Fibroblast of skin of left biceps (primary cell): Measurements from ENCODE around the gene PCK2.

Source experiments
- DNase-seq, 2 experiments: peaks; one replicate each; pipeline ENCODE4 v3.0.0-alpha.2; 2013; ENCODE audit warnings: low read depth in 2 of 2

Gene PCK2

GRCh38 chr14:24075485-24076301 is 18.4 kb upstream of the PCK2 start:
- no peak for DNase-seq

DNA sequence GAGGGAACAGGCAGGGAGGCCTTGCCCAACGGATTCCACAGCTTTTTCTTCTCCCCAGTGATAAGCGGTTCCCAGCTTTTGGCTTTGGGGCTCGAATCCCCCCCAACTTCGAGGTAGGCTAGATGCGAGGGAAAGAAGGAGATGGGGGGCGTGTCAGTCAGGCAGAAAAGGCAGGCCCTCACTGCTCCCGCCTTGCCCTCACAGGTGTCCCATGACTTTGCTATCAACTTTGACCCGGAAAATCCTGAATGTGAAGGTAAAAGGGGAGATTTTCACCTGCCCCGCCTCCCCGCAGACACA is 17.9 kb upstream of the PCK2 start:
- no peak for DNase-seq

DNA sequence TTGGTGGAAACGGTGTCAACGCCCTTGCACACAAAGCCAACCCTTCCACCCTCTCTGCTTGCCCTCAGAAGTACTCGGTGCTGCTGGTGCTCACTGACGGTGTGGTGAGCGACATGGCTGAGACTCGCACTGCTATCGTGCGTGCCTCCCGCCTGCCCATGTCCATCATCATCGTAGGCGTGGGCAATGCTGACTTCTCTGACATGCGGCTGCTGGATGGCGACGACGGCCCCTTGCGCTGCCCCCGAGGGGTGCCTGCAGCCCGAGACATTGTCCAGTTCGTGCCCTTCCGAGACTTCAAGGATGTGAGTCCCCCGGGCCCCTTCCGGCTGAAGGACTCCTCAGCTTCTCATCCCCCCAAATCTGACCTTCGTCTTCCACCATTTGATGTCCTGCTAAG is 17.0 kb upstream of the PCK2 start:
- DNase-seq = no peak

DNA sequence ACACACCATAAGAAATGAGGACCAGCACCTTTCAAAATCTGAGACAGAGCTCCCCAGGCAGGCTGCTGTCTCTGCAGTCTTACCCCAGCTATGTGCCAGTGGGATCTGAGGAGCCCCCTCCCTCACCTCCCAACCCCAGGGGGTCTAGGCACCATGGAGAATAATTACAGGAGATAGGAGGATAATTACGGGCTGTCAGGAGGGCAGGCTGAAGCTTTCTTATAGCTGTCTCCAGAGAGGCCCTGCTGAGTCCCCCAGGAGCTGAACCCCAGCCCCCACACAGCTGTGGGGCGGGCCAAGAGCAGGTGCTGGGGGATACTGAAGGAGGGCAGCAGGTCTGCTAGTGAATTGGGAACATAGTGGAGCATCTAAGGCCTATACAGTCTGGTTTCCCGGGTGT is 16.0 kb upstream of the PCK2 start:
- no peak for DNase-seq

DNA sequence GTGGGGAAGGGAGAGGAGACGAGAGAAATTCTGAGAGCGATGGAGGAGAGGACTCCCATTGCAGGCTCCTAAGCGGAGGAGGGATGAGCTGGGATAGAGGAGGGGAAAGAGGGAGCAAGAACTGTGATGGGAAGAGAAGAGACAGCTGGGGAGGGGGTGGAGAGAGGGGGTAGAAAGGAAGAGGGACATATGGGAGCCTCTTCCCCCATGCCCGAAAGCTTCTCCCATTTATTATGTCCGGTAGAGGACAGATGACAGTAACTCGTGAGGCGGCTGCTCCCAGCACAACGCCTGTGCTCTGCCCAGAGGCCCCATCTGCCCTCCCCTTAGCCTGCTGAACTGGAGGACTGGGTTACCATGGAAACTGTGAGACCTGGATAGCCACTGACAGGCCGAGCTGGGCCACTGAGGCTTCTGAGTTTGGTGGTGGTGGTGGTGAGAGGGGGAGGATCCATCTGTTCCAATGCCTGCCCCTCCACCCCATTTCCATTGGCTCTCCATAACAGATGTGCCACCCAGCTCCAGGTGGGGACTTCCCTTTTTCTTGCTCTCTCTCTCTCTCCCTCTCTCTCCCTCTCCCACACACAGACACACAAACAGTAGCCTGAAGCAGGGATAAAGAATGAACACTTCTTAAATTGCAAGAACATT is 14.5 kb upstream of the PCK2 start:
- DNase-seq = no peak

DNA sequence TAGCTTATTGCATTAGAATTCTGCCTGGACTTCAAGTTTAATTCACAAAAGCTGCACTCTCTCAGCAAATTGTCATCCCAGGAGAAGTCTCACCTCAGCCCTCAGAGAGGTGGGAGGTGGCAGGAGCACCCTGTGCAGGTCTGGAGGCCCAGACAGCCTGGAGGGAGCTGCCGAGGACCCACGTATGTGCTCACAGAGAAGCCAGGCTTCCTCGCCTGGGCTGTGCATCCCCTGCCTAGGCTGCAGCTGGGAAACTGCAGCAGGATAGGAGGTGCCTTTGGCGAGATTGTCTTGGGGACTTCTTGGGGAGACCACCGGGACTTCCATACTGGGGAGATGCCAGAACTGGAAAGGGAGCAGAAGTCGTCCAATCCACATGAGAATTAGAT is 14.0 kb upstream of the PCK2 start:
- no peak for DNase-seq

- no peak for DNase-seq
Observed at GRCh38 chr14:24080888-24081738, 13.0 kb upstream of the PCK2 start.

DNA sequence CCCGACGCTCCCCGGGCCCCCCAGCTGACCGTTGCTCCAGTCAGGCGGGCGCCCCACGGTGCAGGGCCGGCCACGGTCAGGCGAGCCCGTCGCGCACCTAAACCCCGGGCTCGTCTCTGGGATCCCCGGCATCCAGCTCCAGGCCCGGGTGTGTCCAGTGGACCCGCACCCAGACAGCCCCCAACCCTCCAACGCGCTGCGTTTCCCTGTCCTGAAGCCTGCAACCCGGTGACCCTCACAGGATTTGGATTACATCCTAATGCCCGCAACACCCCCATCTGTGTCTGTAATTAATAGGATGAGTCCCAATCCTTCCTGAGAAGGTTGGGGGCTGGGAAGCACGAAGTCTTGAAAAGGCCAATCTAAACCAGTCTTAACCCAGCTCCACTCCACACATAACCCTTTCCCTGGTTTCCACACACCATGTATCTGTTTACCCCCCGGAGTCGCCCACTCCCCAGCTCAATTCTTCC is 12.3 kb upstream of the PCK2 start:
- no peak for DNase-seq

- DNase-seq = no peak
Observed at GRCh38 chr14:24082411-24083080, 11.6 kb upstream of the PCK2 start.

GRCh38 chr14:24083462-24083861 is 10.6 kb upstream of the PCK2 start:
- no peak for DNase-seq

DNA sequence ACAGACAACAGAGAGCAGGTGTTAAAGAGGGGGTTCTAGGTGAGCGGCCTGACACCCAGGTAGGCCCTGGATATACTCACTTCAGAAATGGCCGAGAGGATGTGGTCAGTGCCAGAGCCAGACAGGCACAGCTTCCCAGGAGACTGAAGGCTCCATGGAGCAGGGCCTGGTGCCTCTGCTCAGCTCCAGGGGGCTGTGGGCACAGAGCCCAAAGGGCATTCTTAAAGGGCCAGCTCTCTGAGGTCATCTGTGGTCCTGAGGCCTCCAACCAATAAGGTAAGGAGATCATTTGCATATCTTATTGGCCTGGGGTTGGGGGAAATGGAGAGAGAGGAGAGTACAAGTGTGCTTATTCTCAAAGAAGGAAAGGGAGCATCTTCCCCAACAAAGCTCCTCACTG is 9.7 kb upstream of the PCK2 start:
- no peak for DNase-seq

DNA sequence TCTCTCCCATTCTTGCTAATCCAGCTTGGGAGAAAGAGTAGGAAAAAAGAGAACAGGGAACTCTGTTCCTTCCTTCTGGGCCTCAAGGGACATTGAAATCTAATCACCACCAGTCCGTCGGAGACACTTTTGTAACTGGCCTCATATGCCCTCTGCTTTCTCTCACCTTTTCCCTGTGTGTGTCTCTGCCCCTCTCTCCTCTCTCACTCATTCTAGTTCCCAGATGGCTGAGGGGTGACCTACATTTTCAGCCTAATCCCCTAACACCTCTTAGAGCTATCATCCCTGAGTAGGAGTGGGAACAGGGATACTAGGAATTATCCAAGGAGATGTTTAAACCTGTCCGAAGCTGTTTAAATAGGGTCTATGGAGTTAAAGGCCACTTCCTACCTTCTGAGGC is 8.9 kb upstream of the PCK2 start:
- no peak for DNase-seq

GRCh38 chr14:24086193-24086955 is 7.7 kb upstream of the PCK2 start:
- no peak for DNase-seq

DNA sequence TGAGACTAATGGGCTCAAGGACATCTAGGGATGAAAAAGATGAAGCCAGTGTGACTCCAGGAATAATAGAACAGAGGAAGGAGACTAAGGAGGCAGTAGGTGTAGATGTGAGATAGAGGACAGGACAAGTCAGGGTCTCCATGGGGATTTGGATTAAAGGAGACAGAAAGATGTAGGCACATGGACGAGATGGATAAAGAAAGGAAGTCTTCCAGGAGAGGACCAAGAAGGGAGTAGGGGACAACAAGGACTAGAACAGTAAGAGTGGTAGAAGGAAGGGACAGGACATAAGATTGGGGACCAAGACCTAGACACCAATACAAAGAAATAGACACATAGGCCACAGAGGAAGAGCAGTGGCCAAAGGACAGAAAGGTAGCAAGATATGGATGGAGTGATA is 7.1 kb upstream of the PCK2 start:
- no peak for DNase-seq

- DNase-seq = no peak
Observed at GRCh38 chr14:24088095-24088494, 6.0 kb upstream of the PCK2 start.

DNA sequence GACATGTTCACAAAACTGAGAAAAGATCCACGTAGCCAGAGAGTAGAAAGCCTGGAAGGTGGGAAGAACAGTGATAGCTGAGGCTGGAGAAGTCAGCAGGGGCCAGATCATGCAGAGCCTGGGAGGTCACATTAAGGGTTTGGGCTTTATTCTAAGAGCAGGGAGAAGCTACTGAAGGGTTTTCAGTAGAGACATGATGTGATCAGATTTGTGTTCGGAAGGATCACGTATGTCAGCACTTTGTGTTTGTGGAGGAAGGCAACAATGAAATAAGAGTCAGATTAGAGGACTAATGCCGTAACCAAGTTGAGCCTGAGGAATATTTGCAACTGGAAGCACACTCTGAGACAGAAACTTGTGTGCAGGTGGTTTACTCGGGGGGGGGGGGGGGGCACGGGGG is 4.2 kb upstream of the PCK2 start:
- DNase-seq = no peak

DNA sequence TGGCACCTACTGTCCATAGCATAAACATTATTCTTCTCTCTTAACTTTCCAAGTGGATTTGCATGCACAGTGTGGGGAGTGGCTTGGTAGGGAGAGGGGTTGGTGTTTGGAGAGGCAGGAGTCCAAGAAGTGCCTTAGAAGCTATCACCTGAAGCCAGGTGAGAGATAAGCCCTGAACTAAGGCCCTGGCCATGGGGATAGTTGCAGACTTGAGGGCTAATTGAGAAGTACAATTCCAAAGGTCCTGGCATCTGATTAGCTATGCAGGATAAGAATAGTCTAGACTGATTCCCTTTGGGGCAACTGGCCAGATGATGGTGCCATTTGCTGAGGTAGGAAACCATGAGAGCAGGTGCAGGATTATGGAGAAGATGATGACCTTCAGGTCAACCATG is 2.0 kb upstream of the PCK2 start:
- DNase-seq = no peak

GRCh38 chr14:24092505-24093206 is 1.5 kb upstream of the PCK2 start:
- DNase-seq = no peak

- DNase-seq = no peak
Observed at GRCh38 chr14:24093207-24093900, 757 bp upstream of the PCK2 start.

DNA sequence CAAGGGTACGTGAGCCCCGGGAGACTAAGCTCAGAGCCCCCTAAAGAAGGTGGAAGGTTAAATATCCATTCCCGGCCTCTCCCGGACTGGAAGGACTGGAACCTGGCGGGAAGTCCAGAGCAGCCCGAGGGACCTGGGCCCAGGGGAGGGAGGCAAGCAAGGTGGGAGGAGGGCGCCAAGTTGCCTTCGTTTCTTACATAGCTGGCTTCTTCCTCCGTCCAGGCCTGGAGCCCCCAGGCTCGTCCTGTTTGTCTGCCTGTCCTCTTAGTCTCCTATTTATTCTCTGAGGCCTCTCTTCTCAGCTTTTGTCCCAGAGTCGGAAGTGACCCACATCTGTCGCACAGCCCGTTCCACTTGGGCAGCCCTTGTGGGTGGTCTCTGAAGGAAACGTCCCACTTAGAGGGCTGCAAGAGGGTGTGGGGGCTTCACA is 745 bp downstream of the PCK2 start:
- DNase-seq = no peak
